Activated CD4-positive, alpha-beta T cell treated with anti-CD3 and anti-CD28 coated beads, Interleukin-2, amount 50 U/mL, for 4 hours (primary cell): ENCODE data around the gene RASSF9.

Experiments
- DNase-seq, 2 experiments: peaks; one replicate each; pipeline ENCODE4 v3.0.0-alpha.2; 2020

The RASSF9 gene

GRCh38 chr12:85820101-85820500 is 16.1 kb downstream of the RASSF9 start:
- DNase-seq: no peak

DNA sequence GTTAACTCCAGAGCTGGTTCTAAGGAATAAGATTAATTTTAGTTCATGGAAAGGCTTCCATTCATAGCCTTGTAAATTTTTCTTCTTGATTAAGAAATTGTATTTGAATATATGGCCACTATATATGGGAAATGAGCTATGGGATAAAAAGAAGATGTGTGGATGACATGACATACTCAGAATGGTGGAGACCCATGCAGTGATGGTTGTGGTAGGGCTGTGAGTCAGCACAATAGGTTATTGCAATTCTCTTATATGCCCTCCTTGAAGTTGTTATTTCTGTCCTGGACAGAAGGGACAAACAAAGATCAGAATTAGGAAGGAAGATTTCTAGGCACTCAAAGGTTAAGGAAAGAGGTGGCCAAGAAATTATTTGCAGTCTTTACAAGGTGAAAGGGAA is 21.5 kb downstream of the RASSF9 start:
- no peak for DNase-seq

DNA sequence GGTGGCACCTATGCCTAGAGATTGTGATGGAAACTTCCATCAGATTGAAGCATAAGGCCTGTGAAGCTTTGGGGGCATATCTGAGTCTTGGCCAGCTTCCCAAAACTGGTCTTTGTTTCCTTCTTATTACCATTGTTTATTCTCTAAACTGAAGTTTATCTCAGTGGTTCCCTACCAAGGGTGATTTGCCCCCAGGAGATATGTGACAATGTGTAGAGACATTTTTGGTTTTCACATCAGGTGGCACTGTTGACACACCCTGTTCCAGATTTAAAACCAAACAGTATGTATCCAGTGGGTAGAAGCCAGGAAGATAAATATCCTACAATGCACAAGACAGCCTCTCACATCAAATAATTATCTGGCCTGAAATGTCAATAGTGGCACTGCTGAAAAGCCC is 22.1 kb downstream of the RASSF9 start:
- no peak for DNase-seq

DNA sequence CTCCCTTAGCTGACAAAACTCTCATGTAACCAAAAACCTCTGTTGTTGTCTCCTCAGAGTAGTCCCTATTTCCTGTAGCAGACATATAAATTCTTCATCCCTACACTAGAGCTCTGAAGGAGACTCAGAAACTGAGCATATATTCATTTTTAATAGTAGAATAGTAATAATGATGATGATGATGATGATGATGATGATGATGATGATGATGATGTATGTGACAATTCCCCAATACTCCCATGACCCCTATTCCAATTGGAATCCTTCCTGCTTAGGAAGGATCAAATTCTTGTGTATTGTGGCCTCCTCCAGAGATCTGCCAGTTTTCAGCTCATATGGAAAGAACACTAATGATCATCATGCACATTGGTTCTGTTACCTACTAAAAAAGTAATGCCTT is 26.7 kb downstream of the RASSF9 start:
- no peak for DNase-seq

DNA sequence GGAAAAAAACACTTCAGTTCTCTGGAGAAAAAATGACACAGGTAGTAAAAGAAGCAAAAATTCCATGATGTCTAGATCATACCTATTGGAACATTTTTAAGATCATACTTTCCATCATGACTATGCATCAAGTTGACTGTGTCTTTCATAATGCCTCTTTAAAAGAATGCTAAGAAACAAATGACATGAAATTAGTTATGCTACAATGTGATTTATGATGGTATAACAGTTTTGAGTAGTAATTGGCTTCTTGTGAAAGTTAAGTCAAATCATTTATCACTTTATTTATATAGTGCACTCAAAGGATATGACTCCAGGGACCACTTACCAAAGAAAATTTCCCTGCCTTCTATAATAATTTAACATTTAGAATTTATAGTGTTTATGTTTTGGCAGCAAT is 28.5 kb downstream of the RASSF9 start:
- no peak for DNase-seq

- no peak for DNase-seq
Observed at GRCh38 chr12:85805654-85806053, 30.6 kb downstream of the RASSF9 start.

GRCh38 chr12:85804663-85805062 is 31.5 kb downstream of the RASSF9 start:
- no peak for DNase-seq

- no peak for DNase-seq
Observed at GRCh38 chr12:85803923-85804322, 32.3 kb downstream of the RASSF9 start.

DNA sequence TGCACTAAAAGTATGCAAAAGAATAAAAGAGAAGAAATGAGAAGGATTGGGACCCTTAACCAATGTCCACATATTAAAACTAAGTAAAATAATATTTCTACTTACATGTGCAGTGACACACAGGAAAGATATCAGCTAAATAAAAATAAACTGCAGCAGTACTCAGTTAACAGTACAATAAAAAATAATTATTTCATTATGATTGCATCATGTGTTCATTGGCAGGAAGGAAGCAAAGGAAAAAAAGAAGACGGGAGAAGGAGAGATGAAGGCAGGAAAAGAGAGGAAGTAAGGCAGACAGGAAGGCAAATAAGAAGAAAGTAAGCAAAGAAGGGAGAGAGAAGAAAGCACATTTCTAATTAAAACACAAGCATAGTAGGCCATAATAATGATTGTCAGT is 33.0 kb downstream of the RASSF9 start:
- DNase-seq: no peak

- DNase-seq: no peak
Observed at GRCh38 chr12:85798122-85798521, 38.1 kb downstream of the RASSF9 start.

DNA sequence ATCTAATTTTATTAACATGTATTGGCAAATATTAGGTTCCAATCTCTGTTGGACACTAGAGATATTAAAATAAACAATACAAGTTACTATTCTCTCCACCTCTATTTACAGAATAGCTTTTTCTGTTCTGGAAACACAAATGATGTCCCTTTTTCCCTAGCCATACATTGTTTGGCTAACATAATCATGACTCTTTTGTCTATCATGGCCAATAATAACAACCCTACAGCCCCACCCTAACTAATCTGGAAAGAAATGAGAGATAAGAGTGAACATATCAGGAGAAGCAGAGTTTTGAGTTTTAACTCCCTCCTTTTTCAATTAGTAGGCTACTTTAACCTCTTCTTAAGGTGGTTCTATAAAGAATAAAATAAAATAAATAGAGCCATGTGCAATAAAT is 40.2 kb downstream of the RASSF9 start:
- no peak for DNase-seq

GRCh38 chr12:85794531-85794930 is 41.7 kb downstream of the RASSF9 start:
- DNase-seq: no peak

- no peak for DNase-seq
Observed at GRCh38 chr12:85784096-85784720, 52.0 kb downstream of the RASSF9 start.

GRCh38 chr12:85782711-85783110 is 53.5 kb downstream of the RASSF9 start:
- no peak for DNase-seq

DNA sequence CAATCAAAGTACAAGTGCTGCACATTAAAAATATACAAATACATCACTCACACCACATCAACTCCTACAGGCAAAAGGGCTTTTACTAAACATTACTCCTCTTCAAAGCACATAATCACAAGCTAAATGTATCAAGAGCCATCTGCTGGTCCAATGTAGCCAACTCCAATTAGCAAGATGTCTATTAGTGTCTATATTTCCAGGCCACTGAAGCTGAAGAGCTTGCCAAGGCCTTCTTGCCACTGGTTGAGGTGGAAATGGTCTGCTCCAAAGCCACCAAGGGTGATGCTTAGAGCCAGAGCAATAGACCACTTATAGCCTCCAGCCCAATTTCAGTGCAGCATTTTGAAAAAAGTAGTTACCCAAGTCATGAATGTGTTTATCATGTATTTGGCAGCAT is 54.4 kb downstream of the RASSF9 start:
- DNase-seq: no peak

DNA sequence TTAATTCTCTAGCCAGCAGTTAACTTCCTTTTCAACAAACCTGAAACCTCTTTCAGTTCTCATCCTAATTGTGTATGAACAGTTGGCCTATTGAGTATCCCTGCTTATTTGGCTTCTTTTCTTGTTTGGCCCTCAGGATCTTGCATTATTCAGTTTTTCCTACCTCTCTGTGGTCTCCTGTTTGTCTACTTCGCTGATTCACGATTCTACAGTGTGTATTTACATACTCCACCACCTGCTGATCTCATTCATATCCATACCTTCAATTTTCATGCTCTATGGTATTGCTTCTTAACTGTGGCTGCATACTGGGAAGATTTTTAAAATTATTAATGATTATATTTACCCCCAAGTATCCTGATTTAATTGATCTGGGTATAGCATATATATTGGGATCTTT is 56.4 kb downstream of the RASSF9 start:
- DNase-seq: no peak

DNA sequence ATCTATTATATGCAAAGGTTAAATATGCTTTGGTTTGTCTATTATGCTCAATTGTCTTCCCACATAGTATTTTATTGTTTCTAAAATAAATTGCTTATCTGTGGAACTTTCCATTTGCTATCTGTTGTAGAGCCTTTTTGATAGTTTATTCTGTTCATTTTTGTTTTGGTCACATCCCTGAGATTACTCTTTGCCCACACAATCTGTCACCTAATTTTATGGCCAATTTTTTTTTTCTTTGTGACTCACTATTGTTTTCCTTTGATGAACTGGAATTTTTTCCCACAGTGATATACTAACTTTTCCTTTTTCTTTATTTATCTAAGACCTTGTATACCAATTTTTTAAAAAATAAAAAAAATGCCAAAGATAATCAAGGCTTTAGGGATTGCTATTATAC is 61.1 kb downstream of the RASSF9 start:
- DNase-seq: no peak

DNA sequence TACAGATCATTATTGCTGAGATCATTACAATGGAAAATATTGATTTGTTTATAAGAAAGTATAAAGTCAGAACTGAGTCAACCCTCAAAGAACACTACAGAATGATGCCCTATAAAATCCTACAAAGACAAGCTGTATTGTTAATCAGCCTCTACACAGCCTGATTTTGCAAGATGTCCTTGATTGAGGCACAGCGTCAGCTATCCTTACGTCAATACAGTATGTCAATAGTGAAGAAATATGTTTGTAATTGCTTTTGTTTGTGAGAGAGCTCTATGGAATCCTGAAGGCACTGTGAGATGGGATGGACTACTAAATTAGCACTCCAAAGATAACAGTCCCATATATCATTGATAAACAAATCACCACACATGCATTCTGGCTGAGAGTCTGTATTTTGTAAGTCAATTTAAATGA is 70.7 kb downstream of the RASSF9 start:
- DNase-seq: no peak

DNA sequence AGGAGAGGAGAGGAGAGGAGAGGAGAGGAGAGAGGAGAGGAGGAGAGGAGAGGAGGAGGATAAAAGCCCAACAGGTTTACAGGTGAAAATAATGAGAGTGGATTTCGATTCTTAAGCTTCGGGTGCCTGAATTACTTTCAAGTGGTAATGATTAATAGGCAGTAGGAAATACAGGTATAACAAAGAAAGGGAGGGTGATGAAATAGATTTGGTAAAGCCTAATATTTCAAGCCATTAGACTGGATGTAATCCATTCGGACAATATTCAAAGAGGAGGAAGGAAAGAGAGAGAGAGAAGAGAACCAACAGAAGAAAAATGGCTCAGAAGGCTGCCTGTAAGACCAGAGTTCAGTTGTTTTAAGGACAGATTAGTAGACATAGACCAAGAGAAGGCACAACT is 76.6 kb downstream of the RASSF9 start:
- no peak for DNase-seq

DNA sequence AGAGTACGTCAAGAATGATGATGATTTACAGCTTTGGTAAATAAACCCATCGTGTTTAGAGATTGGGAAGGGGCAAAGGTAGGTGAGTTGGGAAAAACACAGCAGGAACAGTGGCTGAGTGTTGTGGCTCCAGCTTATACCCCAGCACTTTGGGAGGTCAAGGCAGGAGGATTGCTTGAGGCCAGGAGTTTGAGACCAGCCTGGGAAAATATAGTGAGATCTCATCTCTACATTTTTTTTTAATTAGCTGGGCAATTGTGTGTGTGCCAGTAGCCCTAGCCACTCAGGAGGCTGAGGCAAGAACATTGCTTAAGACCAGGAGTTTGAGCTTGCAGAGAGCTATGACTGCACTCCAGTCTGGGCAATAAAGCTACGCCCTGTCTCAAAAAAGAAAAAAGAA is 77.1 kb downstream of the RASSF9 start:
- no peak for DNase-seq

GRCh38 chr12:85755760-85756159 is 80.4 kb downstream of the RASSF9 start:
- no peak for DNase-seq
